Measurements from ENCODE around the gene NDUFAF7. TPM values are rescaled to one million over a fixed set of nuclear protein-coding genes. Genes with fewer than 3 reads are reported as not detected.

The NDUFAF7 gene
- polyA plus RNA-seq, 1 of the 3 experiments (the other 2 are of a cell fraction) = 24.8 TPM

DNA sequence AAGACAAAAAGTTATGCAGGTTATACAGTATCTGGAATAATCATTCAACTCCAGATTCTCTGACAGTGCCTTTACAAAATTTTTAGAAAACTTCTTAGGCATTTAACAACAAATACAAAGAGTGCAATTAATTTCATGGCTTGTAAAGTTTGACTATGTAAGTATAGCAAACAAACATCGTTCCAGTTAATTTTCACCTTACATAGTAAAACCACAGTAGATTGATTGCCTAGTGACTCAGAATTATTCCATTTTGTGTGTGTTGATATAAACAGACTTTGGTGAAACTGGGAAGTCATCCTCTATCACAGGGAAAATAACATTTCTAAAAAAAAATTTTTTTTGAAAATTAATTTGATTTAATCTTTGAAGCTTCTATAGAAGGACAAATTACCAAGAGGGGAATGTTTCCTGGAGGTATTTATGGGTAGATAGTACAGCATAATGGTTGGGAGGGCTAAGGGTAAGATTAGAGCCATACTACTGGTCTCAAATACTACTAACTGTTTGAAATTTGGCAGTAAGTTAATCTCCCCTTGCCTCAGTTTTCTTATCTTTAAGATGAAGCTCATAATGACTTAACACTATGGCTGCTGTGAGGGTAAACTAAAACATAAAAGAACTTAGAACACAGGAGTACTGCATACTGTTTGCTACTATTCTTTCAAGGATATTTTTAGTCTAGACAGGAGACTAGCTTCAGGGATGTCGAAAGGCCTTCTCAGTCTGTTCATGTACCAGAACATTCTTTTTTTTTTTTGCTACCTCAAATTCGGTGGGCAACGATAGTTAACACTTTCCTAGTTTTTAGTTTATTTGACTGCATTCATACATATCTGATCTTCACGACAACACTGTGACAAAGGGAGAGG, 19.6 kb downstream of the NDUFAF7 start:
- Histone ChIP-seq H4K20me1 (ENCODE audit: insufficient read depth) (no peaks in the 10 kb centered on the region), H2AFZ (ENCODE audit: low read depth) (no peak overlapping the region), H3K4me2 (no peak overlapping the region), H3K4me3 (ENCODE audit: low read depth in 2 of 2, low read length in 1 of 2) (no peak overlapping the region), H3K9ac (no peak overlapping the region), H3K9me2 (no peaks in the 10 kb centered on the region), H3K27ac (ENCODE audit: low read depth in 2 of 2, low read length in 1 of 2) (peak overlapping the region in 1 of 2 experiments; percentile 26; a peak in 1 of 4 replicates), H3K4me1 (ENCODE audit: control insufficient read depth in 1 of 2, insufficient read depth in 2 of 2, low read depth in 1 of 2, low read length in 1 of 2) (peaks cover 0 to 5% of the 10 kb centered on the region in 2 experiments; a peak in 1 of 4 replicates), H3F3A (replicated peaks; ENCODE audit: insufficient read depth) (peaks cover 4% of the 10 kb centered on the region), H3K9me3 (no peaks in the 10 kb centered on the region), H3K79me2 (ENCODE audit: insufficient read depth) (peaks cover 3% of the 10 kb centered on the region; the same call in 1 of the 2 replicates), H3K36me3 (replicated peaks in 1 of 2; ENCODE audit: control insufficient read depth in 1 of 2, insufficient read depth in 2 of 2, low read length in 1 of 2) (peaks cover 96 to 97% of the 10 kb centered on the region in 2 experiments), H3K27me3 (ENCODE audit: insufficient read depth) (no peaks in the 10 kb centered on the region)
- CTCF ChIA-PET = interaction anchor here (0.7 to 2.4 kb wide), 6 partner anchors 8 to 145 kb away, joined by 3 to 7 read pairs (median 4); no protein-coding TSS in a partner anchor
- POLR2A ChIA-PET = interaction anchor here (0.7 kb wide), 1 partner anchor 614 kb away, joined by 3 read pairs; no protein-coding TSS in a partner anchor
- no peak for DNase-seq
- TF ChIP-seq, protein P1, sequence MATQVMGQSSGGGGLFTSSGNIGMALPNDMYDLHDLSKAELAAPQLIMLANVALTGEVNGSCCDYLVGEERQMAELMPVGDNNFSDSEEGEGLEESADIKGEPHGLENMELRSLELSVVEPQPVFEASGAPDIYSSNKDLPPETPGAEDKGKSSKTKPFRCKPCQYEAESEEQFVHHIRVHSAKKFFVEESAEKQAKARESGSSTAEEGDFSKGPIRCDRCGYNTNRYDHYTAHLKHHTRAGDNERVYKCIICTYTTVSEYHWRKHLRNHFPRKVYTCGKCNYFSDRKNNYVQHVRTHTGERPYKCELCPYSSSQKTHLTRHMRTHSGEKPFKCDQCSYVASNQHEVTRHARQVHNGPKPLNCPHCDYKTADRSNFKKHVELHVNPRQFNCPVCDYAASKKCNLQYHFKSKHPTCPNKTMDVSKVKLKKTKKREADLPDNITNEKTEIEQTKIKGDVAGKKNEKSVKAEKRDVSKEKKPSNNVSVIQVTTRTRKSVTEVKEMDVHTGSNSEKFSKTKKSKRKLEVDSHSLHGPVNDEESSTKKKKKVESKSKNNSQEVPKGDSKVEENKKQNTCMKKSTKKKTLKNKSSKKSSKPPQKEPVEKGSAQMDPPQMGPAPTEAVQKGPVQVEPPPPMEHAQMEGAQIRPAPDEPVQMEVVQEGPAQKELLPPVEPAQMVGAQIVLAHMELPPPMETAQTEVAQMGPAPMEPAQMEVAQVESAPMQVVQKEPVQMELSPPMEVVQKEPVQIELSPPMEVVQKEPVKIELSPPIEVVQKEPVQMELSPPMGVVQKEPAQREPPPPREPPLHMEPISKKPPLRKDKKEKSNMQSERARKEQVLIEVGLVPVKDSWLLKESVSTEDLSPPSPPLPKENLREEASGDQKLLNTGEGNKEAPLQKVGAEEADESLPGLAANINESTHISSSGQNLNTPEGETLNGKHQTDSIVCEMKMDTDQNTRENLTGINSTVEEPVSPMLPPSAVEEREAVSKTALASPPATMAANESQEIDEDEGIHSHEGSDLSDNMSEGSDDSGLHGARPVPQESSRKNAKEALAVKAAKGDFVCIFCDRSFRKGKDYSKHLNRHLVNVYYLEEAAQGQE (IDR thresholded peaks at IDR 0.05; ENCODE audit: low read depth, low read length) = no peak
- TF ChIP-seq, protein P2, sequence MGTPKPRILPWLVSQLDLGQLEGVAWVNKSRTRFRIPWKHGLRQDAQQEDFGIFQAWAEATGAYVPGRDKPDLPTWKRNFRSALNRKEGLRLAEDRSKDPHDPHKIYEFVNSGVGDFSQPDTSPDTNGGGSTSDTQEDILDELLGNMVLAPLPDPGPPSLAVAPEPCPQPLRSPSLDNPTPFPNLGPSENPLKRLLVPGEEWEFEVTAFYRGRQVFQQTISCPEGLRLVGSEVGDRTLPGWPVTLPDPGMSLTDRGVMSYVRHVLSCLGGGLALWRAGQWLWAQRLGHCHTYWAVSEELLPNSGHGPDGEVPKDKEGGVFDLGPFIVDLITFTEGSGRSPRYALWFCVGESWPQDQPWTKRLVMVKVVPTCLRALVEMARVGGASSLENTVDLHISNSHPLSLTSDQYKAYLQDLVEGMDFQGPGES (IDR thresholded peaks at IDR 0.05; ENCODE audit: low read depth, low read length) = no peak
- TF ChIP-seq RFX5 (IDR thresholded peaks at IDR 0.05; ENCODE audit: low read length) = no peak
- TF ChIP-seq POLR2AphosphoS5 (IDR thresholded peaks at IDR 0.05; ENCODE audit: low read depth, low read length) = no peak
- TF ChIP-seq SIN3A (IDR thresholded peaks at IDR 0.05; ENCODE audit: borderline replicate concordance, low read depth, low read length) = no peak
- TF ChIP-seq YY1 (IDR thresholded peaks at IDR 0.05; ENCODE audit: low read depth) = no peak
- no peak for TF ChIP-seq EZH2phosphoT487 (IDR thresholded peaks at IDR 0.05; ENCODE audit: borderline replicate concordance, low read depth)
- TF ChIP-seq EP300 (IDR thresholded peaks at IDR 0.05; ENCODE audit: borderline replicate concordance in 1 of 2, low read depth in 1 of 2, low read length in 1 of 2) = no peak
- TF ChIP-seq GATA2 (CRISPR knock-in tag; IDR thresholded peaks at IDR 0.05) = no peak
- TF ChIP-seq FOXM1 (IDR thresholded peaks at IDR 0.05; ENCODE audit: low read depth) = no peak
- TF ChIP-seq, protein P3, sequence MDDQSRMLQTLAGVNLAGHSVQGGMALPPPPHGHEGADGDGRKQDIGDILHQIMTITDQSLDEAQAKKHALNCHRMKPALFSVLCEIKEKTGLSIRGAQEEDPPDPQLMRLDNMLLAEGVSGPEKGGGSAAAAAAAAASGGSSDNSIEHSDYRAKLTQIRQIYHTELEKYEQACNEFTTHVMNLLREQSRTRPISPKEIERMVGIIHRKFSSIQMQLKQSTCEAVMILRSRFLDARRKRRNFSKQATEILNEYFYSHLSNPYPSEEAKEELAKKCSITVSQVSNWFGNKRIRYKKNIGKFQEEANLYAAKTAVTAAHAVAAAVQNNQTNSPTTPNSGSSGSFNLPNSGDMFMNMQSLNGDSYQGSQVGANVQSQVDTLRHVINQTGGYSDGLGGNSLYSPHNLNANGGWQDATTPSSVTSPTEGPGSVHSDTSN (IDR thresholded peaks at IDR 0.05) = no peak
- TF ChIP-seq, protein P4, sequence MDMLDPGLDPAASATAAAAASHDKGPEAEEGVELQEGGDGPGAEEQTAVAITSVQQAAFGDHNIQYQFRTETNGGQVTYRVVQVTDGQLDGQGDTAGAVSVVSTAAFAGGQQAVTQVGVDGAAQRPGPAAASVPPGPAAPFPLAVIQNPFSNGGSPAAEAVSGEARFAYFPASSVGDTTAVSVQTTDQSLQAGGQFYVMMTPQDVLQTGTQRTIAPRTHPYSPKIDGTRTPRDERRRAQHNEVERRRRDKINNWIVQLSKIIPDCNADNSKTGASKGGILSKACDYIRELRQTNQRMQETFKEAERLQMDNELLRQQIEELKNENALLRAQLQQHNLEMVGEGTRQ (IDR thresholded peaks at IDR 0.05; ENCODE audit: borderline replicate concordance, low read depth, low read length) = no peak
- no peak for TF ChIP-seq GABPA (IDR thresholded peaks at IDR 0.05; ENCODE audit: low read depth)
- WGBS (ENCODE audit: low lambda C conversion rate) = 96% methylated on average over 5 of the region's 5 CpGs

Data from SK-N-SH (cell line).